Memory B cell (primary cell): ENCODE measurements around the gene DYDC2.

Experiments
- ATAC-seq: fragments of 150-1000 bp; cut with Tn5 transposase; 2 replicates; pipeline ENCODE4 v1.10.0; 2021; ENCODE audit warnings: low read depth, mild to moderate bottlenecking, moderate library complexity
- DNase-seq, 2 donors: peaks; one replicate each; pipeline ENCODE4 v3.0.0; 2022; ENCODE audit warnings: low spot score in 2 of 2
- H3K27ac Mint-ChIP-seq: one replicate; pipeline ENCODE4 v1.8.0; 2022; ENCODE audit warnings: mild to moderate bottlenecking, moderate library complexity, mixed read lengths
- H3K27me3 Mint-ChIP-seq: one replicate; pipeline ENCODE4 v1.8.0; 2022; ENCODE audit warnings: mixed read lengths
- H3K36me3 Mint-ChIP-seq: one replicate; pipeline ENCODE4 v1.8.0; 2022; ENCODE audit warnings: mild to moderate bottlenecking, mixed read lengths
- H3K4me1 Mint-ChIP-seq: one replicate; pipeline ENCODE4 v1.8.0; 2022; ENCODE audit warnings: mixed read lengths
- H3K4me3 Mint-ChIP-seq: one replicate; pipeline ENCODE4 v1.8.0; 2022; ENCODE audit warnings: mild to moderate bottlenecking, moderate library complexity, mixed read lengths
- H3K9me3 Mint-ChIP-seq: one replicate; pipeline ENCODE4 v1.8.0; 2022; ENCODE audit warnings: mixed read lengths

DYDC2 gene

DNA sequence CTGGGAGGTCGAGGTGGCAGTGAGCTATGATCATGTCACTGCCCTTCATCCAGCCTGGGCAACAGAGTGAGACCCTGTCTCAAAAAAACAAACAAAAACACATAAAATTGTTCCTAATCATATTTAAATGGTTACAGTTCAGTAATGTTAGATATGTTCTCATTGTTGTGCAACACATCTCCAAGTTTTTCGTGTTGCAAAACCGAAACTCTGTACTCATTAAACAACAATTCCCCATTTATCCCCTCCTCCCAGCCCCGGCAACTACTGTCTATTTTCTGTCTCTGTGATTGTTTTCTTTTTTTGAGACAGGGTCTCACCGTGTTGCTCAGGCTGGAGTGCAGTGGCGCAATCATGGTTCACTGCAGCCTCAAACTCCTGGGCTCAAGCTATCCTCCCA, 35.7 kb downstream of the DYDC2 start:
- no peak overlapping the region for H3K4me3 Mint-ChIP-seq
- no peaks in the 10 kb centered on the region for H3K9me3 Mint-ChIP-seq
- no peak for DNase-seq
- peaks cover 8% of the 10 kb centered on the region for H3K27me3 Mint-ChIP-seq
- no peaks in the 10 kb centered on the region for H3K36me3 Mint-ChIP-seq
- ATAC-seq: no peak
- no peak overlapping the region for H3K27ac Mint-ChIP-seq
- peaks cover 2% of the 10 kb centered on the region for H3K4me1 Mint-ChIP-seq

DNA sequence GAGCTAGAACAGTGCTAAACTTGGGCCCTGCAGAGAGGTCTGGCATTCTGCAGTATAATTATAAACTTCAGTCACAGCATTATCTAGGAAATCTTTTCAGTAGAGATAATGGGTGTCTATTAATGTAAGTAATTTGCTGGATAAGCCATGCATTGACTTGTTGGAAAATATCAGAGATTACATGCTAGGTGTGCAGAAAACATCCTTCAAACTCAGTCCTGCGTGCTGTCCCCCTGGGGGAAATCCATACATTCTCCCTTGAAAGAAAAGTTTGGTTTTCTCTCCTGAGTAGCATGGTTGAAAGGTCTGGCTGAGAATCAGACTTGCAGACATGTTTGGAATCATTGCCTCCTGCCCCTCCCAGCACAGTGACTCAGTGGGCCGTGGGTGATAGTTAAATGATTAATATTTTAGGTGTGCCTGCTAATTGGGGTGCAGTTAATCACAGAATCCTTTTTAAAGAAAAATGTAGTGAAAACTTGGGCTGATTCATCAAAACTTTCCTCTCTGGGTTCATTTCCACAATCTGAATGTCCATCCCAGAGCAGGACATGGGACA, 37.9 kb downstream of the DYDC2 start:
- no peak for ATAC-seq
- Mint-ChIP-seq H3K36me3 (no peaks in the 10 kb centered on the region), H3K4me3 (no peak overlapping the region), H3K27ac (no peak overlapping the region), H3K9me3 (no peaks in the 10 kb centered on the region), H3K27me3 (peaks cover 8% of the 10 kb centered on the region), H3K4me1 (no peaks in the 10 kb centered on the region)
- no peak for DNase-seq

DNA sequence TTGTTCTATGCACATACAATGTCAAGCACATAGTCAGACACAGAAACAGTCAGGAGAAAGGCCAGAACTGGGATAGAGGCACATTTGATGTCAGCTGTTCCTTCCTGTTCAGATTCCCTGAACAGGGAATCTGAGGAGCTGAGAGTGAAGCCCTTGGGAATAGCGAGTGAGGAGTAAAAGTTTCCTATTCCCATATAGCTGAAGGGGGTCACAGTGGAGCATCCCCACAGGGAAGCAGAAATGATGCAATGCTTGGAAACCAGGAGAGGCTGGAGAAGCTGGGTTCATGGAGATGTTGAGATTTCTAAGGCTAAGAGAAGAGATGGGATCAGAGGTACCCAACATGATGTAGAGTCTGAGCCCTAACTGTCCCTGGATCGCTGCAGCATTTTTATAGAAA, 40.4 kb downstream of the DYDC2 start:
- no peaks in the 10 kb centered on the region for H3K9me3 Mint-ChIP-seq
- H3K4me3 Mint-ChIP-seq: no peak overlapping the region
- no peak for ATAC-seq
- H3K4me1 Mint-ChIP-seq: no peaks in the 10 kb centered on the region
- peaks cover 8% of the 10 kb centered on the region for H3K27me3 Mint-ChIP-seq
- no peak for DNase-seq
- no peaks in the 10 kb centered on the region for H3K36me3 Mint-ChIP-seq
- no peak overlapping the region for H3K27ac Mint-ChIP-seq

DNA sequence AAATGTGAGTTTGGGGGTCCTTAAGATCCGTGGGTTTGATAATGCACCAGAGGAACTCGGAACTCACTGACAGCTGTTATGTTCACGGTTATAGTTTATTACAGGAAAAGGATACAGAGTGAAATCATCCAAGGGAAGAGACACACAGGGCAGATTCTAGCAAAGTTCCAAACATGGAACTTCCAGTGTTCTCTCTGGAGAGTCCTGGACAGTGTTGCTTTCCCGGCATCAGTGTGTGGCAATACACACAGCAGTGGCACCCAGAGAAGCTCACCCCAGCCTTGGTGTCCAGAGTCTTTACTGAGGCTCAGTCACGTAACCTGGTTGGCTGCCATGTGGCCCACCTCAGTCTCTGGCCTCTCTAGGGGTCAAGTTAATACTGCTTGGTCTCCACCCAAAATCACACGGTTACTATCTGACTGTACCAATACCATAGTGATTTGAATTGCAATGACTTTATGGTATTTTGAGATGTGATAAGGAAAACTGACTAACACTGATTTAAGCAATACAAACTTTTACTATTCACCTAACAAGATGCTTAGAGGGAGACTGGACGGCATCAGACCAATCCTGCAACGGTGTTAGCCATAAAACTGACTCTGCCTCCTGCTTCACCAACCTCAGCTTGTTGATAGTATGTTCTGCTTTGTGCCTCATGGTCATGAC, 43.7 kb downstream of the DYDC2 start:
- DNase-seq (no peak), ATAC-seq (no peak)
- no peaks in the 10 kb centered on the region for H3K9me3 Mint-ChIP-seq
- peaks cover 3% of the 10 kb centered on the region for H3K27me3 Mint-ChIP-seq
- H3K4me1 Mint-ChIP-seq: no peaks in the 10 kb centered on the region
- H3K4me3 Mint-ChIP-seq: no peak overlapping the region
- H3K36me3 Mint-ChIP-seq: no peaks in the 10 kb centered on the region
- H3K27ac Mint-ChIP-seq: no peak overlapping the region

DNA sequence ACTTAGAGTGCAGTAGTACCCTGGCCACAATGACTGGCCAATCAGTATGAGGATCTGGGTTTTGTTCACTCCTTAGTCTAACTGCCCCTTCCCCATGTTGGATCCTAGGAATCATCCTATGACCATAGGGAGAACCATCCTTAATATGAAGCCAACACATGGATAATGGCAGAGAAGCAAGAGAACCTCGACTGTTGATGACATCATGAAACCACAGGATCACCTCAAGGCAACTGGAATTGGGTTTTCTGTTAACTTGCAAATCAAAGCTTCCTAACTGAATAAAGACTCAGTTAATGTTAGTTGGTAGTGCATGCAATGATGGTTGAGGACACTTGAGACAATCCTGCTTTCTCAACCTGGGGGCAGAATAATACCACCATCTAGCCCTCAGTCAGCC, 48.5 kb downstream of the DYDC2 start:
- Mint-ChIP-seq H3K27ac (no peak overlapping the region), H3K9me3 (no peaks in the 10 kb centered on the region), H3K36me3 (no peaks in the 10 kb centered on the region), H3K4me1 (peaks cover 7% of the 10 kb centered on the region), H3K4me3 (no peak overlapping the region), H3K27me3 (no peaks in the 10 kb centered on the region)
- ATAC-seq (no peak), DNase-seq (no peak)

DNA sequence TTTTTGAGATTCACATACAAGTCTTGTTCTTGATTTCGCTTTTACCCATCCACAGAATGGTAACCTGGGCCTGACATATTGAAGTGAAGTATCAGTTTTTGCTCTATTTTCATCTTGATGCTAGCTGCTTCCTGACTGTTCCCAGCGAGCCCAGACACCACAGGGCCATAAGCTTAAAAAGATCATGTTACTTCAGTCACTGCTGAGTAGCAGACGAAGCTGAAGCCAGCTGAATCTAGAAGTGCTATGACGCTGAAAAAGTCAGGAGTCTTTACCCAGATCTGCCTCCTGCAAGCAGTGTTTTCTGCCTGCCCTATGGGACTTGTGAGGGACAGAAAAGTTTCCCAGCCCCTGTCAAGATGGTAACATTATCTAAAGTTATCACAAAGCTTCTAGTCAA, 49.0 kb downstream of the DYDC2 start:
- no peaks in the 10 kb centered on the region for H3K27me3 Mint-ChIP-seq
- H3K9me3 Mint-ChIP-seq: no peaks in the 10 kb centered on the region
- H3K36me3 Mint-ChIP-seq: no peaks in the 10 kb centered on the region
- H3K4me1 Mint-ChIP-seq: peaks cover 7% of the 10 kb centered on the region
- no peak overlapping the region for H3K27ac Mint-ChIP-seq
- no peak overlapping the region for H3K4me3 Mint-ChIP-seq
- ATAC-seq (no peak), DNase-seq (no peak)

DNA sequence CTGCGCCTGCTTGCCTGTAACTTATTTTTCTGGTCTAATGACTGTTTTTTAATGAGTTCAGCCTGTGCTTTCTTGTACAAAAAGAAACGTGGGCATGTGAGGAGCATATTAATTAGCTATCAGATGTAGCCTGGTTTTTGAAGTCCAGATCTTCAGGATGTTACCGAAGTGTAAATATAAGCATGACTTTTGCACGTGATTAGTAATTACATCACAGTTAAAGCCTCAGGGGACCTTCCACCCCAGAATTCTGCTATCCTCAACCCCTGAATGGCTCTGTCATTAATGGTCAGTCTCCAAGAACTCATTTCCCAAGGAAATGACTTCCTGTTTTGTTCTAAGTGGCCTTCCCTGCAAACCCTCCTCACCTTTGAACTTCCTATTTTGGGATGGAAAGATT, 49.6 kb downstream of the DYDC2 start:
- ATAC-seq: no peak
- Mint-ChIP-seq H3K4me3 (no peak overlapping the region), H3K36me3 (no peaks in the 10 kb centered on the region), H3K27me3 (no peaks in the 10 kb centered on the region), H3K9me3 (no peaks in the 10 kb centered on the region), H3K4me1 (peaks cover 7% of the 10 kb centered on the region), H3K27ac (no peak overlapping the region)
- no peak for DNase-seq

DNA sequence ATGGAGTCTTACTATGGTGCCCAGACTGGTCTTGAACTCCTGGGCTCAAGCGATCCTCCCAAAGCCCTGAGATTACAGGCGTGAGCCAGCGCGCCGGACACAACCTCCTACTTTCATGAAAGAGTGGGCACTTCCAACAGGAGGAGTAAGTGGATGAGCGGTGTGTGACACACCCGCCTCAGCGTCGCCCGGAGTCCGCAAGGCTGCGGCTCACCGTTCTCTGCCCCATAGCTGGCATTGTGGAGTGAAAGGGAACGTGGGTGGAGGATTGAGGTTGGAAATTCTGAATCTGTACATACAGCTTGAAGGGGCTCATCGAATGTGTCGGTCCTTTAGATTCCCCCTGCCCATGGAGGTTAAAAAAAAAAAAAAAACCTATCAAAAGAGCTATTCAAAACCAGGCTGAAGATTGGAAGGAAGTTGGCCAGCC, 51.2 kb downstream of the DYDC2 start:
- ATAC-seq (peak; percentile 22), DNase-seq (peak in 1 of 2 donors; percentile 18)
- H3K36me3 Mint-ChIP-seq: no peaks in the 10 kb centered on the region
- no peaks in the 10 kb centered on the region for H3K27me3 Mint-ChIP-seq
- H3K4me3 Mint-ChIP-seq: peak overlapping the region; percentile 93
- H3K9me3 Mint-ChIP-seq: no peaks in the 10 kb centered on the region
- H3K4me1 Mint-ChIP-seq: peaks cover 11% of the 10 kb centered on the region
- H3K27ac Mint-ChIP-seq: peak overlapping the region; percentile 82

DNA sequence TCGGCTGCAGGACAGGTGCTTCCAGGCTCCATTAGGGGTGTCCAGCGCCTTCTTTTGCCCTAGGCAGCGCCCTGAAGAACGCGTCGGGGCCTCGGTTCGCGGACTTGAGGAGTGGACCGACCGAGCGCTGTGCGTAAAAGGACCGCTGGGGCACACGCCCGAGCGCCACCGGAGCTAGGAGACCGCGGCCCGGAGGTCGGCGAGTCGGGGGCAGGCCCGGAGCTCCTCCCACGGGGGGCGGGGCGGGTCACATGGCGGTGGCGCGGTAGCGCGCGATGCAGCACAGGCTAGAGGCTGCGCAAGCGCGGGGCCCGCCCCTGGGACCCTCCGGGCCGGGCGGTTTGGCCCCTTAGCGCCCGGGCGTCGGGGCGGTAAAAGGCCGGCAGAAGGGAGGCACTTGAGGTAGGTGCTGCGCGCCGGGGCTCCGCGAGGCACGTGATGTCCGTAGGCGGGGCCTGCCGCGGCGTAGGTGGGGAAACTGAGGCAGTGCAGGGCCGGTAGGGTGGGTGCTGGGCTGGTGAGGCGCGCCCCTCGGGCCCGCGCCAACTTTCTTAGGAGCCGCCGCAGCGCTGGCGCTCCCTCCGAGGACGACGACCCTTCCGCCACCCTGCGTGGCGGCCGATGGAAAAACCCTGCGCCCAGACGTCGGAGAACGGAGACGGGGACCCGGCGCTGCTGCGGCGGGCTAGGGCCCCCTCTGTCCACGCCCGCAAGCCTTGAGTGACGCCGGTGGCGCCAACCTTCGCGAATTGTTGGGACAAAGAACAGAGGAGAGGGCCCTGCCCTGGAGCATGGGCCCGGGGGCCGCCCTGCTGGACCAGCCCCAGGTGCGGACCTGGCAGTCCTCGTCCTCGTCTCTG, 51.9 kb downstream of the DYDC2 start, which contains the start of gene PRXL2A:
Gene PRXL2A, plus strand, starts transcription at position 310 of the 860 bp plus-strand sequence. CDS start 11,917 bp downstream, outside the sequence.
- Mint-ChIP-seq H3K4me3 (peak within 1 kb of the TSS; percentile 93), H3K4me1 (peaks cover 14% of the 10 kb centered on the region), H3K27ac (peak within 1 kb of the TSS; percentile 82), H3K9me3 (no peaks in the 10 kb centered on the region), H3K27me3 (no peaks in the 10 kb centered on the region), H3K36me3 (no peaks in the 10 kb centered on the region)
- DNase-seq (peak; percentile 76 to 81), ATAC-seq (peak; percentile 97)

DNA sequence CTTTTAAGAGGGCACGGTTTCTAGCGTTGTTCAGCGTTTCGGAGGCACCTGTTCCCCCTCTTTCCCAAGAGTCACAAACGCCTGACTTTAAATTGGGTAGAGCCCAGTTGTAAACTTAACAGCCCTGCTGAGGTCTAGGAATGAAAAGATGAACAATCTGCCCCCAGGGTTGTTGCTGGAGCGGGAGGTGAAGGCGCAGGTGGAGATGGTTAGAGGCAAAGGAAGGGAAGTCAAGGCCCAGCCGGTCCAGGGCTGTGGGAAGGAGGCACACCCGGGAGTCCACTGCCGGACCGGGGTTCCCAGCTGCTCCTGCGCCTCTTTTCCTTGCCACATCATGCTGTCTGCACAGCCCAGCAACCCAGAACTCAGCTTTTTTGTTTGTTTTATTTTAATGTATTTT, 52.5 kb downstream of the DYDC2 start:
- ATAC-seq: no peak
- H3K9me3 Mint-ChIP-seq: no peaks in the 10 kb centered on the region
- H3K36me3 Mint-ChIP-seq: no peaks in the 10 kb centered on the region
- H3K4me1 Mint-ChIP-seq: peaks cover 17% of the 10 kb centered on the region
- H3K27me3 Mint-ChIP-seq: no peaks in the 10 kb centered on the region
- no peak for DNase-seq
- no peak overlapping the region for H3K27ac Mint-ChIP-seq
- H3K4me3 Mint-ChIP-seq: peak overlapping the region; percentile 93

DNA sequence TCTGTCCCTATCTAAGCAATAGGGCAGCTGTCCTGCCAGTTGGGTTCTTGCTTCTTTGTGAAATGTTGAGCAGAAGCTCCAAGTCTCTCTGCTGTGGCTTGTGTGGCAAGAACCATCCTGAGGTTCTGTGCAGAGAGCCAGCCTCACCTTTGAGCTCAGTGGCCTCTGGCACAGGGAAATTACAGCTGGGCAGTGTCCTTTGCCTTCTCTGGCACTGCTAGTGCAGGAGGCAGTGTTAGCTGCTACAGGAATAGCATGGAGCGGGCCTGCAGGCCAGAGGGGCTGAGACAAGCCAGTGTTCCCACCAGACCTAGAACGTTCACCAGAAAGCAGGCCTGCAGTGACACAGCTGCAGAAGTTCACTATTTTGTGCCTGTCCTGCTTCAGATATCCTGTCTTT, 53.5 kb downstream of the DYDC2 start:
- no peaks in the 10 kb centered on the region for H3K36me3 Mint-ChIP-seq
- H3K4me3 Mint-ChIP-seq: no peak overlapping the region
- ATAC-seq (no peak), DNase-seq (no peak)
- H3K9me3 Mint-ChIP-seq: no peaks in the 10 kb centered on the region
- H3K4me1 Mint-ChIP-seq: peaks cover 17% of the 10 kb centered on the region
- H3K27me3 Mint-ChIP-seq: no peaks in the 10 kb centered on the region
- no peak overlapping the region for H3K27ac Mint-ChIP-seq

DNA sequence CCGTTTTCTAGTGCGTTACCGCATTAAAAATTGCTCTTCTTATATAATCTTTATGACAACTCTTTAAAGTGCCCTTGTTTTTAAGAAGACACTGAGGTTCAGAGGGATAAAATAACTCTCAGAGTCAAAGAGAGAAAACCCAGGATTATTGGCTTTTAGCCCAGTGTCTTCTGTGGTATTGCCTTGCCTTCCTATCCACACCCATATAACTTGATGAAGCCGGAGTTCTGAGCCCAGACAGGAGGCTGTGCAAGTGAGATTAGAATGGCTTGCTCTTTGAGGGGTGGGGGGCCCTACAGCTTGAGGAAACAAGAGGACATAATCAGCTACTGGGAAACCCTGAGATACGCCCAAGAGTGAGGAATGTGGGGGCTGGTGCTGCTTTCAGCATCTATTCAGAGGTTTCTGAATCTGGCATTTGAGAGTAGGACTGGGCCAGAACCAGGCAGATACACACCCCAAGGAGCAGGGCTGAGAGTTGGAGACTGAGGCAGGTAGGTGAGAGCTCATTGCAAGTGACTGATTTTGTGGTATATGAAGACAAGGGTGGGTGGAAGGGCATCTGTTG, 54.1 kb downstream of the DYDC2 start:
- no peaks in the 10 kb centered on the region for H3K27me3 Mint-ChIP-seq

DNA sequence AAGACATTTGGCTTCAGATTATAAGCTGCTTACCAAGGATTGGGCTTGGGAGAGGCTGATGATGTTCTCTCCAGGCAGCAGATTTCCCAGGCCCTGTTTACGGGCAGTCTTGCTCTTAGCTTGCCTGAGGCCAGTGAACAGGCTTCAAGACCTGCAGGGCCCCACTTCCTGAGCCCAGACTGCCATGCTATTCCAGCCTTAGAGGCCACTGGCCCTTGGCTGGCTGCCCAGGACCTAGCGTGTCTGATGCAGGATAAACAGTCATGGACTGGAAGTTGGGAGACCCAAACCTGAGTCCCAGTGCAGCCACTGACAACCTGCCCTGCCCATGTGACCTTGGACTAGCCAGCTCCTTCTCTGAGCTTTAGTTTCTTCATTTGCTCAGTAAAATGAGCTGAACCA, 54.7 kb downstream of the DYDC2 start:
- Mint-ChIP-seq H3K36me3 (no peaks in the 10 kb centered on the region), H3K27me3 (no peaks in the 10 kb centered on the region), H3K4me1 (peaks cover 20% of the 10 kb centered on the region), H3K9me3 (no peaks in the 10 kb centered on the region), H3K4me3 (no peak overlapping the region), H3K27ac (no peak overlapping the region)
- no peak for ATAC-seq
- DNase-seq: no peak

More for the DNA sequence above, 54.1 kb downstream of the DYDC2 start:
- no peaks in the 10 kb centered on the region for H3K9me3 Mint-ChIP-seq
- H3K27ac Mint-ChIP-seq: no peak overlapping the region
- DNase-seq: no peak
- peaks cover 20% of the 10 kb centered on the region for H3K4me1 Mint-ChIP-seq
- no peaks in the 10 kb centered on the region for H3K36me3 Mint-ChIP-seq
- ATAC-seq: no peak
- H3K4me3 Mint-ChIP-seq: no peak overlapping the region

DNA sequence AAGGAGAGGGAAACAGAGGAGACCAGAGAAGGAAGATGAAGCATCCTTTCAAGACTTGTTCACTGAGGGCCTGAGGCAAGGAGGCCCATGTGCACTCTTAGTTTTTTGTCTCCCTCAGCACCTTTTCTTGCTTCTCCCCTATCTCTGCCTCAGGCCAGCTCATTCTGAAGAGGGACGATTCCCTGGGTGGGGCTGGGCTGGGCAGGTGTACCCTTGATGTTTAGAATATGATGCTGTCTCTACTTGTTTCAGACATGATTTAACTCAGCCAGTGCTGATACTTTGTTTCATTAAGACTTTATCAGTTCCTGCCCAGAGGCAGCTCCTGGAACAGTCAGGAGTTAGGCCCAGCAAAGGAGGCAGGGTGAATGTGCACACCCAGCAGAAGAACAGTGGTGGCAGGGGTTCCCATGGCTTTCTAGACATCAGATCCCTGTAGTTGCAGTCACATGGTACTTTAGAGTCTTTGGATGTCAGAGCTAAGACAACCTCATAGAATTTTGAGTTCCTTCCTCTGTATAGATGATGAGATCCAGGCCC, 55.2 kb downstream of the DYDC2 start:
- Mint-ChIP-seq H3K4me1 (peaks cover 20% of the 10 kb centered on the region), H3K9me3 (no peaks in the 10 kb centered on the region), H3K27ac (no peak overlapping the region), H3K27me3 (no peaks in the 10 kb centered on the region), H3K36me3 (no peaks in the 10 kb centered on the region), H3K4me3 (no peak overlapping the region)
- DNase-seq (no peak), ATAC-seq (no peak)
